RPMI8226 (cell line): ENCODE measurements around the gene DHX38.

Experiments
- DNase-seq: peaks from one replicate; pipeline ENCODE4 v3.0.0-alpha.2; 2015

DHX38 gene

GRCh38 chr16:72123426-72123825 is 29.8 kb downstream of the DHX38 start:
- no peak for DNase-seq

GRCh38 chr16:72124148-72124547 is 30.5 kb downstream of the DHX38 start:
- DNase-seq, result no peak

GRCh38 chr16:72124761-72125634 is 31.4 kb downstream of the DHX38 start:
- peak; percentile 72 for DNase-seq

- DNase-seq, result no peak
Measured at GRCh38 chr16:72125635-72126428, 32.2 kb downstream of the DHX38 start.

GRCh38 chr16:72126429-72126765 is 32.8 kb downstream of the DHX38 start:
- no peak for DNase-seq

GRCh38 chr16:72128701-72129100 is 35.1 kb downstream of the DHX38 start:
- DNase-seq, result no peak

- DNase-seq, result no peak
Measured at GRCh38 chr16:72129976-72130656, 36.5 kb downstream of the DHX38 start.

- no peak for DNase-seq
Measured at GRCh38 chr16:72131036-72131435, 37.4 kb downstream of the DHX38 start.

- no peak for DNase-seq
Measured at GRCh38 chr16:72132726-72133125, 39.1 kb downstream of the DHX38 start.

- DNase-seq, result no peak
Measured at GRCh38 chr16:72134507-72134906, 40.9 kb downstream of the DHX38 start.

- DNase-seq, result no peak
Measured at GRCh38 chr16:72137380-72138063, 43.9 kb downstream of the DHX38 start.

- no peak for DNase-seq
Measured at GRCh38 chr16:72138064-72138572, 44.5 kb downstream of the DHX38 start.

- no peak for DNase-seq
Measured at GRCh38 chr16:72139908-72140307, 46.3 kb downstream of the DHX38 start.

- DNase-seq, result no peak
Measured at GRCh38 chr16:72142476-72142875, 48.8 kb downstream of the DHX38 start.

- no peak for DNase-seq
Measured at GRCh38 chr16:72149676-72150464, 56.2 kb downstream of the DHX38 start.

GRCh38 chr16:72159386-72159785 is 65.7 kb downstream of the DHX38 start:
- DNase-seq, result no peak

- DNase-seq, result no peak
Measured at GRCh38 chr16:72159801-72160200, 66.2 kb downstream of the DHX38 start.

- DNase-seq, result no peak
Measured at GRCh38 chr16:72162105-72162692, 68.6 kb downstream of the DHX38 start.
